H1 (cell line): ENCODE data around the gene OR8D2. TPM values are rescaled to one million over a fixed set of nuclear protein-coding genes. Genes with fewer than 3 reads are reported as not detected.

Experiments used
- CTCF ChIA-PET: fragments of 300-600 bp; sonication (Branson Sonifier 250); formaldehyde crosslinking; loops from one replicate; lab custom pipeline; 2021; ENCODE audit not compliant: partially characterized antibody; lab: Charles Lee
- POLR2A ChIA-PET: fragments of 300-600 bp; sonication (Branson Sonifier 250); formaldehyde crosslinking; loops from one replicate; lab custom pipeline; 2021; ENCODE audit warnings: inconsistent platforms; ENCODE audit not compliant: partially characterized antibody; lab: Charles Lee
- DNase-seq, 2 experiments: peaks; one replicate each; pipeline versions ENCODE4 v3.0.0 to v3.0.0-alpha.2; 2010 to 2022; ENCODE audit warnings: low spot score in 2 of 2, low read depth in 1 of 2, mixed read lengths in 1 of 2
- FAIRE-seq: peaks from 2 replicates; lab custom pipeline; 2011; peaks lifted over from hg19 to GRCh38; lab: Jason Lieb, UNC
- H2AFZ ChIP-seq: 2 replicates; pipeline ENCODE4 v1.8.1; 2012; ENCODE audit warnings: low read length, inconsistent platforms
- H2AK5ac ChIP-seq: 2 replicates; pipeline ENCODE4 v1.6.1; 2013; ENCODE audit warnings: low read depth, low read length
- H2BK120ac ChIP-seq: replicated peaks from 2 replicates; pipeline ENCODE3; 2013; ENCODE audit warnings: low read depth, low read length, inconsistent platforms
- H2BK12ac ChIP-seq: 2 replicates; pipeline ENCODE4 v1.6.1; 2013; ENCODE audit warnings: low read depth, low read length
- H2BK15ac ChIP-seq: 2 replicates; pipeline ENCODE4 v1.6.1; 2013; ENCODE audit warnings: low read length
- H2BK20ac ChIP-seq: 2 replicates; pipeline ENCODE4 v1.6.1; 2013; ENCODE audit warnings: low read length
- H2BK5ac ChIP-seq: 2 replicates; pipeline ENCODE4 v1.6.1; 2013; ENCODE audit warnings: low read depth, low read length
- H3K14ac ChIP-seq: 2 replicates; pipeline ENCODE4 v1.6.1; 2013; ENCODE audit warnings: inconsistent platforms; ENCODE audit not compliant: insufficient read length
- H3K18ac ChIP-seq: 2 replicates; pipeline ENCODE4 v1.6.1; 2013; ENCODE audit warnings: low read length; ENCODE audit errors: extremely low read depth
- H3K23ac ChIP-seq: 2 replicates; pipeline ENCODE4 v1.6.1; 2013; ENCODE audit warnings: inconsistent platforms; ENCODE audit not compliant: insufficient read length
- H3K23me2 ChIP-seq: 2 replicates; pipeline ENCODE4 v1.6.1; 2013; ENCODE audit warnings: low read depth, low read length
- H3K27ac ChIP-seq: 2 replicates; pipeline ENCODE4 v1.6.1; 2011; ENCODE audit warnings: low read depth, low read length, inconsistent platforms
- H3K27me3 ChIP-seq, 4 experiments: replicated peaks in 1 of 4; 1 replicate in 1 of 4; 2 replicates in 3 of 4; pipeline versions ENCODE4 v1.6.1 to v1.8.1; 2011 to 2013; ENCODE audit warnings: low read length in 3 of 4, mild to moderate bottlenecking in 3 of 4, inconsistent platforms in 2 of 4, mixed read lengths in 2 of 4, moderate library complexity in 1 of 4; ENCODE audit not compliant: control insufficient read depth in 3 of 4, insufficient read depth in 3 of 4; ENCODE audit errors: extremely low read depth in 1 of 4
- H3K36me3 ChIP-seq, 4 experiments: 2 replicates each; pipeline versions ENCODE4 v1.6.1 to v1.8.1; 2011 to 2013; ENCODE audit warnings: mild to moderate bottlenecking in 4 of 4, low read length in 3 of 4, moderate library complexity in 2 of 4, control low read depth in 1 of 4, inconsistent platforms in 1 of 4; ENCODE audit not compliant: insufficient read depth in 4 of 4, control insufficient read depth in 2 of 4
- H3K4ac ChIP-seq: replicated peaks from 2 replicates; pipeline ENCODE3; 2013; ENCODE audit warnings: low read length, low read depth, mixed read lengths, inconsistent platforms; ENCODE audit not compliant: insufficient read length
- H3K4me1 ChIP-seq, 4 experiments: replicated peaks in 1 of 4; 1 replicate in 1 of 4; 2 replicates in 3 of 4; pipeline versions ENCODE4 v1.6.1 to v1.8.1; 2011 to 2013; ENCODE audit warnings: low read length in 3 of 4, inconsistent platforms in 2 of 4, mixed read lengths in 1 of 4; ENCODE audit not compliant: insufficient read depth in 4 of 4, control insufficient read depth in 3 of 4
- H3K4me2 ChIP-seq, 2 experiments: 2 replicates each; pipeline versions ENCODE4 v1.6.1 to v1.8.1; 2011 to 2013; ENCODE audit warnings: low read depth in 2 of 2, low read length in 2 of 2, control low read depth in 1 of 2, inconsistent platforms in 1 of 2, mild to moderate bottlenecking in 1 of 2; ENCODE audit not compliant: insufficient read depth in 1 of 2
- H3K4me3 ChIP-seq, 4 experiments: fragments of 200-600, 300-600 bp in 1 of 4; sonication (generic), shearing (Covaris generic), sonication (Bioruptor Twin) in 1 of 4; 2 replicates each; pipeline versions ENCODE4 v1.5.1 to v1.8.1; 2011 to 2016; ENCODE audit warnings: low read length in 4 of 4, low read depth in 3 of 4, control low read depth in 2 of 4, inconsistent platforms in 2 of 4, mild to moderate bottlenecking in 2 of 4, mixed read lengths in 1 of 4, moderate library complexity in 1 of 4; ENCODE audit not compliant: insufficient read depth in 2 of 4; ENCODE audit errors: extremely low read depth in 1 of 4
- H3K56ac ChIP-seq: replicated peaks from 2 replicates; pipeline ENCODE3; 2013; ENCODE audit warnings: low read depth, mild to moderate bottlenecking, mixed read lengths, low read length, inconsistent platforms; ENCODE audit not compliant: insufficient read length
- H3K79me1 ChIP-seq: 2 replicates; pipeline ENCODE4 v1.6.1; 2013; ENCODE audit warnings: low read depth, low read length, control low read depth
- H3K79me2 ChIP-seq, 2 experiments: 2 replicates each; pipeline versions ENCODE4 v1.6.1 to v1.8.1; 2012 to 2013; ENCODE audit warnings: low read length in 2 of 2, mild to moderate bottlenecking in 2 of 2, inconsistent platforms in 1 of 2; ENCODE audit not compliant: insufficient read depth in 2 of 2, control insufficient read depth in 1 of 2
- H3K9ac ChIP-seq, 4 experiments: replicated peaks in 1 of 4; 1 replicate in 1 of 4; 2 replicates in 3 of 4; pipeline versions ENCODE4 v1.6.1 to v1.8.1; 2011 to 2013; ENCODE audit warnings: low read depth in 3 of 4, low read length in 3 of 4, control low read depth in 2 of 4, mild to moderate bottlenecking in 2 of 4, moderate library complexity in 2 of 4, inconsistent platforms in 1 of 4; ENCODE audit errors: extremely low read depth in 1 of 4
- H3K9me3 ChIP-seq, 2 experiments: 2 replicates each; pipeline versions ENCODE4 v1.6.1 to v1.8.1; 2012 to 2013; ENCODE audit warnings: mild to moderate bottlenecking in 2 of 2, moderate library complexity in 2 of 2, control low read depth in 1 of 2, inconsistent platforms in 1 of 2, low read depth in 1 of 2, low read length in 1 of 2, mixed read lengths in 1 of 2; ENCODE audit not compliant: insufficient read depth in 2 of 2
- H4K20me1 ChIP-seq, 2 experiments: replicated peaks in 1 of 2; 2 replicates each; pipeline versions ENCODE3 to v1.8.1; 2011 to 2013; ENCODE audit warnings: inconsistent platforms in 2 of 2, low read length in 2 of 2, mild to moderate bottlenecking in 1 of 2; ENCODE audit not compliant: insufficient read depth in 2 of 2, control insufficient read depth in 1 of 2
- H4K5ac ChIP-seq: 2 replicates; pipeline ENCODE4 v1.6.1; 2013; ENCODE audit warnings: low read length, low read depth, mixed read lengths, inconsistent platforms; ENCODE audit not compliant: insufficient read length
- H4K8ac ChIP-seq: 2 replicates; pipeline ENCODE4 v1.8.0; 2013; ENCODE audit warnings: mild to moderate bottlenecking, moderate library complexity, low read length, inconsistent platforms; ENCODE audit not compliant: insufficient read depth; ENCODE audit errors: extremely low read depth
- H4K91ac ChIP-seq: replicated peaks from 2 replicates; pipeline ENCODE3; 2013; ENCODE audit warnings: low read length, mixed read lengths, inconsistent platforms; ENCODE audit not compliant: insufficient read length
- HDAC2 ChIP-seq, 2 experiments: fragments of 300-600 bp in 1 of 2; sonication (generic) in 1 of 2; IDR thresholded peaks; 2 replicates each; pipeline ENCODE4 v1.6.1; 2011 to 2012; ENCODE audit warnings: low read depth in 2 of 2, low read length in 2 of 2, mild to moderate bottlenecking in 2 of 2, moderate library complexity in 2 of 2, borderline replicate concordance in 1 of 2, inconsistent platforms in 1 of 2
- KDM4A ChIP-seq: IDR thresholded peaks from one replicate; pipeline ENCODE4 v1.7.1; 2012; ENCODE audit warnings: low read depth, mild to moderate bottlenecking, moderate library complexity, low read length, inconsistent platforms; ENCODE audit not compliant: severe bottlenecking
- RXRA ChIP-seq: IDR thresholded peaks from 2 replicates; pipeline ENCODE4 v1.6.1; 2011; ENCODE audit warnings: low read depth, mild to moderate bottlenecking, low read length, moderate library complexity; ENCODE audit not compliant: insufficient read depth
- SP1 ChIP-seq: IDR thresholded peaks from 2 replicates; pipeline ENCODE4 v1.6.1; 2011; ENCODE audit warnings: low read depth, low read length
- TEAD4 ChIP-seq: IDR thresholded peaks from 2 replicates; pipeline ENCODE4 v1.6.1; 2012; ENCODE audit warnings: low read depth, low read length, inconsistent platforms, mixed read lengths
- ZNF274 ChIP-seq: IDR thresholded peaks from 2 replicates; pipeline ENCODE4 v1.7.0; 2012; ENCODE audit warnings: low read length, borderline replicate concordance; ENCODE audit errors: extremely low read depth
- polyA plus RNA-seq, 7 experiments: library from polyadenylated mRNA; depleted of rRNA in 3 of 7; stranded (reverse) in 5 of 7; unstranded in 2 of 7; fragments of >200 nt in 5 of 7; fragments of 200-250 nt in 2 of 7; gene quantifications; 1 replicate in 5 of 7; 2 replicates in 1 of 7; 4 replicates in 1 of 7; pipeline versions ENCODE4 v1.2.1 to v1.2.3, GENCODE V29; 2011 to 2013; ENCODE audit warnings: missing spikeins in 2 of 7, mixed read lengths in 2 of 7
- total RNA-seq: library from RNA; stranded (reverse); fragmentation: NEBNext Ultra II Directional; extraction: Animal tissue kit (Norgen Biotek cat#: 25700); gene quantifications from 2 replicates; pipeline ENCODE4 v1.2.1, GENCODE V29; 2021

Gene OR8D2
- total and polyA plus RNA-seq, 2 of the 8 experiments (the other 6 are each of a cell fraction or from before 2014, with no cell fraction given) = not detected

DNA sequence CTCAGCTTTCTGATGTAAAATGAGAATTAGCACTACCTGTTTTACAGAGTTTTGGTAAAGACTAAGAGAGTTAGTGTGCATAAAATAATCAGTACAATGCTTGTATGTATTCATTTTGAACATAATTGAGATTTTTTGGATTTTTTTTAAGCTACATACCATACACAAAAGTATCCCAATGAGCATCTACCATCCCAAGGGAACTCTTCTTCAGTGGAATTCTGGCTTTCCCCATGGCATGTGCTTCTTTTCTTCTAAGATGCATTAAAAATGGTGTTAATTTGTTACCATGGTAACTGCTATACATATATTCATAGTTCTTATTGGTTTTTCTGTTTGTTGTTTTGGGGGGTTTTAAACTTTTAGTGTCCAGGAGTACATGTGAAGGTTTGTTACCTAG, 24.0 kb downstream of the OR8D2 start:
- no peaks in the 10 kb centered on the region for H3K4me1 ChIP-seq
- no peak overlapping the region for H2AK5ac ChIP-seq
- H4K8ac ChIP-seq = no peak overlapping the region
- no peak overlapping the region for H3K56ac ChIP-seq
- no peak overlapping the region for H2BK12ac ChIP-seq
- CTCF ChIA-PET = no interaction called here
- H3K27ac ChIP-seq = no peak overlapping the region
- DNase-seq = no peak
- POLR2A ChIA-PET = no interaction called here
- no peaks in the 10 kb centered on the region for H3K23me2 ChIP-seq
- H2BK5ac ChIP-seq = no peak overlapping the region
- H4K20me1 ChIP-seq = no peaks in the 10 kb centered on the region
- no peak overlapping the region for H2BK15ac ChIP-seq
- TF ChIP-seq TEAD4 (no peak), RXRA (no peak), SP1 (no peak), HDAC2 (IDR thresholded peaks at IDR 0.05; ENCODE audit: borderline replicate concordance in 1 of 2, low read depth in 2 of 2, low read length in 2 of 2) (no peak), ZNF274 (no peak), KDM4A (no peak)
- no peak overlapping the region for H3K14ac ChIP-seq
- H2BK20ac ChIP-seq = no peak overlapping the region
- no peak overlapping the region for H3K18ac ChIP-seq
- no peaks in the 10 kb centered on the region for H3K27me3 ChIP-seq
- no peaks in the 10 kb centered on the region for H3K79me1 ChIP-seq
- no peak overlapping the region for H3K9ac ChIP-seq
- no peak overlapping the region for H4K91ac ChIP-seq
- no peaks in the 10 kb centered on the region for H3K36me3 ChIP-seq
- H4K5ac ChIP-seq = no peak overlapping the region
- no peak overlapping the region for H3K4me2 ChIP-seq
- no peak overlapping the region for H2BK120ac ChIP-seq
- no peaks in the 10 kb centered on the region for H3K79me2 ChIP-seq
- FAIRE-seq = no peak
- H3K9me3 ChIP-seq = no peaks in the 10 kb centered on the region
- no peak overlapping the region for H3K4ac ChIP-seq
- no peak overlapping the region for H3K4me3 ChIP-seq
- no peak overlapping the region for H3K23ac ChIP-seq
- no peak overlapping the region for H2AFZ ChIP-seq
